Measurements from ENCODE around the gene APOL3.
"Not testable (repeated sequence)": the region's sequence is repeated elsewhere in the genome, so short reads cannot be mapped to it uniquely, and the experiment has no call there.

APOL3 gene

GRCh38 chr22:36147196-36147791 is 13.3 kb downstream of the APOL3 start:
- Histone ChIP-seq H3K4me3 (no peak overlapping the region), H3K4me1 (no peaks in the 10 kb centered on the region), H3K9me3 (peaks cover 6% of the 10 kb centered on the region; the same call in 1 of the 2 replicates), H3K36me3 (replicated peaks) (no peaks in the 10 kb centered on the region), H3K27me3 (ENCODE audit: low read depth) (no peaks in the 10 kb centered on the region; the same call in 1 of the 2 replicates)
- DNase-seq (ENCODE audit: low spot score in 2 of 2): no peak
- in situ Hi-C loops (cut with MboI; ENCODE audit: low sequenced_read_pairs): no loop called here

DNA sequence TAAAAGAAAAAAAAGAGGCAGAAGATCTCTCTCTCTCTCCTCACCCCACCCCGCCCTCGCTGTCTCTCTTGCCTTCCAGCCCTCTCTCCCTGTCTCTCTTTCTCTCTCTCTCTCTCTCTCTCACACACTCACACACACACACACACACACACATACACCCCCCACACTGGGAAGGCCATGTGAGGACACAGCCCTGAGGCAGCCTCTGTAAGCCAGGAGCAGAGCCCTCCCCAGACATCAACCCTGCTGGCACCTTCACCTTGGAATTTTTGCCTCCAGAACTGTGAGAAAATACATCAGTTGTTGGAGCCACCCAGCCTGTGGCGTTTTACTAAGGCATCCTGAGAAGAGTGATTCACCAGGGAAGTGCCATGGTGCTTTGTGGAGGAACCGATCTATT is 14.7 kb downstream of the APOL3 start:
- H3K27me3 ChIP-seq (ENCODE audit: low read depth): no peaks in the 10 kb centered on the region
- no peaks in the 10 kb centered on the region for H3K4me1 ChIP-seq
- in situ Hi-C loops (cut with MboI; ENCODE audit: low sequenced_read_pairs): no loop called here
- H3K9me3 ChIP-seq: no peaks in the 10 kb centered on the region
- no peak for DNase-seq (ENCODE audit: low spot score in 2 of 2)
- no peaks in the 10 kb centered on the region for H3K36me3 ChIP-seq (replicated peaks)
- H3K4me3 ChIP-seq: no peak overlapping the region

DNA sequence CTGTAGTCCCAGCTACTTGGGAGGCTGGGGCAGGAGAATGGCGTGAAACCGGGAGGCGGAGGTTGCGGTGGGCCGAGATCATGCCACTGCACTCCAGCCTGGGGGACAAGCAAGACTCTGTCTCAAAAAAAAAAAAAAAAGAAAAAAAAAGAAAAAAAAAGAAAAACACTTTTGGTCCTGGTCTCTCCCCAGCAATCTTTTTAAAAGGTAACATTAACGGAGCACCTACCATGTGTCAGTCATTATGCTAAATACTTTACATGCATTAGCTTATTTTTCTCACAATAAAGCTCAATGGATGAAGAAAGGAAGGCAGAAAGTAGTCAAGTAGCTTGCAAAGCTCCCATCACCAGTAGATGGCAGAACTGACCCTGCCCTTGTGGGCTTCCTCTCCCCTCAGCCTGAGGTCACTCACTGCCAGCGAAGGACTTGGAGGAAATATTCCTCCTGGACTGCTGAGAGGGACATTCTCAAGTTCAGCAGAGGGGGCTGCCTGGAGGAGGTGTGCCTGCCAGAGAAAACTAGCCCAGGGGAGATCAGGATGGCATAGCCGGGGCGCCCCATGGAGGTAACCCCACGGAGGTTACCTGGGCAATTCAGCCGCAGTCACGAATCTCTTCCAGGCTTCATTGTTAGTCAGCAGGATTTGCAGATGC is 15.5 kb downstream of the APOL3 start:
- Histone ChIP-seq H3K27me3 (ENCODE audit: low read depth) (no peaks in the 10 kb centered on the region), H3K4me1 (no peaks in the 10 kb centered on the region), H3K4me3 (no peak overlapping the region), H3K9me3 (no peaks in the 10 kb centered on the region), H3K36me3 (replicated peaks) (no peaks in the 10 kb centered on the region)
- in situ Hi-C loops (cut with MboI; ENCODE audit: low sequenced_read_pairs): no loop called here
- peak; percentile 31 to 59 for DNase-seq (ENCODE audit: low spot score in 2 of 2)

GRCh38 chr22:36143956-36144355 is 16.6 kb downstream of the APOL3 start:
- in situ Hi-C loops (cut with MboI; ENCODE audit: low sequenced_read_pairs): no loop called here

GRCh38 chr22:36143066-36143815 is 17.3 kb downstream of the APOL3 start:
- H3K27me3 ChIP-seq (ENCODE audit: low read depth): no peaks in the 10 kb centered on the region
- in situ Hi-C loops (cut with MboI; ENCODE audit: low sequenced_read_pairs): no loop called here
- no peak for DNase-seq (ENCODE audit: low spot score in 2 of 2)
- H3K4me1 ChIP-seq: no peaks in the 10 kb centered on the region
- H3K36me3 ChIP-seq (replicated peaks): no peaks in the 10 kb centered on the region
- H3K4me3 ChIP-seq: no peak overlapping the region
- H3K9me3 ChIP-seq: no peaks in the 10 kb centered on the region

More at GRCh38 chr22:36143956-36144355, 16.6 kb downstream of the APOL3 start:
- Histone ChIP-seq H3K4me3 (no peak overlapping the region), H3K27me3 (ENCODE audit: low read depth) (no peaks in the 10 kb centered on the region), H3K36me3 (replicated peaks) (no peaks in the 10 kb centered on the region), H3K9me3 (no peaks in the 10 kb centered on the region), H3K4me1 (no peaks in the 10 kb centered on the region)
- DNase-seq (ENCODE audit: low spot score in 2 of 2): no peak

DNA sequence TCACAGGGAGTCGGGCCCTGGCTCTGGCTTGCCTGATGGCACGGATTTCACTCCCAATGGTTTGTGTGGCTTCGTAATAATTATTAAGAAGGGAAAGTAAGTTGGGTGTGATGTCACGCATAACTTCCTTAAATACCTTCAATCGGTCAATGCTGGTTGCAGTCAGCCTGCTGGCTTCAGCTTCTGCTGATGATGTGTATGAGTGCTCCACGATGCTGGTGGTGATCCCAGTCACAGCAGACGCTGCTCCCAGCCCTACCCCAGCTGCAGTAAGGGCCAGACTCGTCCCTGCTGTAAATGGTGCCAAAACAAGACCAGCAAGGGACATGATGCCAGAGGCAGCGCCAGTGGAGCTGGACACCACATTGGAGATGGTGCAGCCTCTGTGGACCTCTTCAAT is 19.1 kb downstream of the APOL3 start:
- no peaks in the 10 kb centered on the region for H3K27me3 ChIP-seq (ENCODE audit: low read depth)
- no peak overlapping the region for H3K4me3 ChIP-seq
- in situ Hi-C loops (cut with MboI; ENCODE audit: low sequenced_read_pairs): no loop called here
- H3K4me1 ChIP-seq: no peaks in the 10 kb centered on the region
- no peaks in the 10 kb centered on the region for H3K9me3 ChIP-seq
- no peak for DNase-seq (ENCODE audit: low spot score in 2 of 2)
- H3K36me3 ChIP-seq (replicated peaks): no peaks in the 10 kb centered on the region

DNA sequence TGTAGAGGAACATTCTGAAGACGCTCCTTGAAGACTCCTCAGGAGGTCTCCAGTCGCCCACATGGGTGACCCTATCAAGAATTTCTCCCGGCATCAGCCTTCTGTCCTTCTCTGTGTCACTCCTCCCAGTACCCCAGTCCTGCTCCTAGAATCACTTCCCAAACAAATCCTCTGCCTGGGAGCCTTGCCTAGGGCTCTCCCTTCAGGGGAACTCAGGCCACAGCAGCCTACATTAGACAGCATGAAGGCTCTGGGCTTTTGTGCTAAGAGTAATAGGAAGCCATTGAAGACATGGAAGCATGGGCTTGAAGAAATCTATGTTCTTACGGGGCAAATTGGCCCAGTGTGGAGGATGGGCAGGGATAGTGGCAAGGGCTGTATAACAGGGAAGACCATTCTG is 21.8 kb downstream of the APOL3 start:
- H3K4me1 ChIP-seq; H3K9me3 ChIP-seq; DNase-seq (ENCODE audit: low spot score in 2 of 2); H3K4me3 ChIP-seq; H3K36me3 ChIP-seq (replicated peaks); in situ Hi-C loops (cut with MboI; ENCODE audit: low sequenced_read_pairs); H3K27me3 ChIP-seq (ENCODE audit: low read depth): not testable (repeated sequence)

- no peak overlapping the region for H3K4me3 ChIP-seq
- peaks cover 6% of the 10 kb centered on the region; the same call in 1 of the 2 replicates for H3K27me3 ChIP-seq (ENCODE audit: low read depth)
- in situ Hi-C loops (cut with MboI; ENCODE audit: low sequenced_read_pairs): no loop called here
- no peaks in the 10 kb centered on the region for H3K4me1 ChIP-seq
- no peak for DNase-seq (ENCODE audit: low spot score in 2 of 2)
- no peaks in the 10 kb centered on the region for H3K9me3 ChIP-seq
- no peaks in the 10 kb centered on the region for H3K36me3 ChIP-seq (replicated peaks)
These were observed 23.6 kb downstream of the APOL3 start for GRCh38 chr22:36136988-36137387.

DNA sequence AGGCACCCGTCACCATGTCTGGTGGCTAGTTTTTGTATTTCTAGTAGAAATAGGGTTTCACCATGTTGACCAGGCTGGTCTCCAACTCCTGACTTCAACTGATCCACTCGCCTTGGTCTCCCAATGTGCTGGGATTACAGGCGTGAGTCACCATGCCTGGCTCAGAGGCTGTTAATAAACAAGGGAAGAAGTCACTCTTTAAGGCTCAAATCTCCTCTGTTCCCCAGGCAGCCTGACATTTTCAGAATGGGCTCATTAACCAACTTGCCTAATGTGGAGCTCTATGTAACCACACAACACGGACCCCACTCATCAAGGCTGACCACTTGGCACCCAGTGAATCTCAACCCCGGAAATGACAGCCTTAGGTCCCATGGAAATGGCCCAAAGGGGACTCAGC is 24.1 kb downstream of the APOL3 start:
- Histone ChIP-seq H3K4me3 (no peak overlapping the region), H3K9me3 (no peaks in the 10 kb centered on the region), H3K27me3 (ENCODE audit: low read depth) (peaks cover 11% of the 10 kb centered on the region), H3K4me1 (no peaks in the 10 kb centered on the region), H3K36me3 (replicated peaks) (no peaks in the 10 kb centered on the region)
- in situ Hi-C loops (cut with MboI; ENCODE audit: low sequenced_read_pairs): no loop called here
- no peak for DNase-seq (ENCODE audit: low spot score in 2 of 2)

- H3K36me3 ChIP-seq (replicated peaks): no peaks in the 10 kb centered on the region
- in situ Hi-C loops (cut with MboI; ENCODE audit: low sequenced_read_pairs): no loop called here
- no peak overlapping the region for H3K4me3 ChIP-seq
- H3K9me3 ChIP-seq: no peaks in the 10 kb centered on the region
- H3K4me1 ChIP-seq: no peaks in the 10 kb centered on the region
- DNase-seq (ENCODE audit: low spot score in 2 of 2): no peak
- peaks cover 21% of the 10 kb centered on the region for H3K27me3 ChIP-seq (ENCODE audit: low read depth)
These were observed 25.1 kb downstream of the APOL3 start for GRCh38 chr22:36135306-36135980.

DNA sequence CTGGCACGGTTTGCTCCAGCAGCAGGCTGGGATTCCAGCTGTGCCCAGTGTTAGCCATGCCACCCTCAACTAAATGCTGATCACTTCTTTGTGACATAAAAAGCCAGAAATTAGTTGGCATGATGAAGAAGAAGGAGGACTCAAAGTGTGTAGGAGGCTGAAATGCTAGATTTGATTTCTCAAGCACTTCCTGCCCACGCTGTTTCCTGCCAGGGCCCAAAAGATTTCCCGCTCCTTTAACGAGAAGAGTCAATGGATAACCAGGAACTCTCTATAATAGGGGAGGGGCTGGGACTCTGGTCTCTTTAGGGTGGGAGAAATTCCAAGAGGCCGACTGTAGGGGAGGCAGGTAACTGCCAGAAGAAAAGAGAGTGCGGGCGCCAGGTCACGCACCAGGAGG is 26.4 kb downstream of the APOL3 start:
- Histone ChIP-seq H3K27me3 (ENCODE audit: low read depth) (peaks cover 33% of the 10 kb centered on the region), H3K36me3 (replicated peaks) (no peaks in the 10 kb centered on the region), H3K4me3 (no peak overlapping the region), H3K4me1 (no peaks in the 10 kb centered on the region), H3K9me3 (no peaks in the 10 kb centered on the region)
- in situ Hi-C loops (cut with MboI; ENCODE audit: low sequenced_read_pairs): no loop called here
- no peak for DNase-seq (ENCODE audit: low spot score in 2 of 2)

GRCh38 chr22:36131907-36132306 is 28.6 kb downstream of the APOL3 start:
- H3K9me3 ChIP-seq: no peaks in the 10 kb centered on the region
- no peaks in the 10 kb centered on the region for H3K4me1 ChIP-seq
- in situ Hi-C loops (cut with MboI; ENCODE audit: low sequenced_read_pairs): no loop called here
- H3K4me3 ChIP-seq: no peak overlapping the region
- no peaks in the 10 kb centered on the region for H3K36me3 ChIP-seq (replicated peaks)
- DNase-seq (ENCODE audit: low spot score in 2 of 2): no peak
- peaks cover 36% of the 10 kb centered on the region for H3K27me3 ChIP-seq (ENCODE audit: low read depth)

DNA sequence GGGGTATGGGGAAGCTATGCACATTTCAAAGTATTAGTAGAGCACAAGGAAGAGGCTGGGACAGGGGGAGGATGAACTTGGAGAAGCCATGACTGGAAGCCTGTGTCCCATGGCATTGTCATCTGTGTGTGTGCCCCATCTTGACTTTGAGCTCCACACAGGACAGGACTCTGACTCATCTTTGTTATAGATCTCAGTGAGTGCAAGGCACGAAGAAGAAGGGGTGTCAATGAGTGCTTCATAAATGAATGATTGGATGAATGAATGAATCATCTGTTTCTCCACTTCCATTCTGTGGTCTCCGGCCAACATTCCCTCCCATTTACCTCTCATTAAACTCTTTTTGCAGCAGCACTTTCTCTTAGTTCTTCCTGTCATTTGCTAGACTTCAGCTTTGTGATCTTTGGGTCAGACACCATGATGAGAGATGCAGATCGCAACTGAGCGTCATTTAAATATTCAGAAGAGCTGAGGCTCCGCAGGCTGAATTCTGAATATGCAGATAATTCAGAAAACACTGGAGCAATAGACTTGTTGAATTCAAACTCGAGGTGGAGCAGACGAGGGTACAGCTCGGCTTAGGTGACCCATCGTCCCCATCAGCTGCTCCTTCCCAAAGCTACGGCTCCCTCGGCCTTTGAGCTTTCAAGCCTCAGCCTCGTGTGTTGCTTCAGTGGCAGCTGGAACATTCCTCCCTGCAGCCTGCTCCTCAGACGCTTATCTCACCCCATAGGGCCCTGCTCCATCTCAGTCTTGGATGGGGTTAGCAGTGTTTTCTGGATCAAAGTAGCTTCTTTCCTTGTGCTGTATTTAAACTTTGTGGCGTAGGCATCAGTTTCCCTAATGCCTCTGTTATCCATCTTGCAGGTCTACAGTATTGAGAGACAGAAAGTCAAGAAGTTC is 30.8 kb downstream of the APOL3 start:
- H3K27me3 ChIP-seq (ENCODE audit: low read depth): peaks cover 36% of the 10 kb centered on the region
- H3K4me1 ChIP-seq: no peaks in the 10 kb centered on the region
- H3K9me3 ChIP-seq: no peaks in the 10 kb centered on the region
- H3K36me3 ChIP-seq (replicated peaks): no peaks in the 10 kb centered on the region
- DNase-seq (ENCODE audit: low spot score in 2 of 2): no peak
- in situ Hi-C loops (cut with MboI; ENCODE audit: low sequenced_read_pairs): loop anchor here (10.0 kb wide), 1 partner anchor 695 kb away; no protein-coding TSS in a partner anchor
- no peak overlapping the region for H3K4me3 ChIP-seq

Measured in HAP-1 (cell line).